NCI-H1092 treated with DMSO at 0.1 percent for 48 hours (cell line): ENCODE results near the gene ERVFRD-1.

ENCODE experiments used
- DNase-seq: peaks from one replicate; lab custom pipeline; 2025; lab: John Stamatoyannopoulos, UW

ERVFRD-1 gene

GRCh38 chr6:11110921-11111768, at the start of gene ERVFRD-1:
ERVFRD-1 (minus strand) TSS chr6:11111725; CDS start chr6:11105310, 6,415 bp downstream.
- DNase-seq: no peak

- DNase-seq: no peak
Observed at GRCh38 chr6:11160199-11160598, 48.7 kb upstream of the ERVFRD-1 start.

- DNase-seq: no peak
Observed at GRCh38 chr6:11155589-11155988, 44.1 kb upstream of the ERVFRD-1 start.

- no peak for DNase-seq
Observed at GRCh38 chr6:11153447-11153846, 41.9 kb upstream of the ERVFRD-1 start.

GRCh38 chr6:11152581-11152980, 41.1 kb upstream of the ERVFRD-1 start:
- no peak for DNase-seq

GRCh38 chr6:11151488-11151887, 40.0 kb upstream of the ERVFRD-1 start:
- no peak for DNase-seq

- no peak for DNase-seq
Observed at GRCh38 chr6:11149551-11149950, 38.0 kb upstream of the ERVFRD-1 start.

- DNase-seq: no peak
Observed at GRCh38 chr6:11146117-11146826, 34.7 kb upstream of the ERVFRD-1 start.

- DNase-seq: no peak
Observed at GRCh38 chr6:11144393-11144851, 32.9 kb upstream of the ERVFRD-1 start.

- DNase-seq: no peak
Observed at GRCh38 chr6:11143394-11144371, 32.2 kb upstream of the ERVFRD-1 start.

- DNase-seq: no peak
Observed at GRCh38 chr6:11142296-11143027, 30.9 kb upstream of the ERVFRD-1 start.

- DNase-seq: no peak
Observed at GRCh38 chr6:11141295-11141694, 29.8 kb upstream of the ERVFRD-1 start.

- no peak for DNase-seq
Observed at GRCh38 chr6:11140056-11140455, 28.5 kb upstream of the ERVFRD-1 start.

GRCh38 chr6:11139051-11139960, 27.8 kb upstream of the ERVFRD-1 start:
- DNase-seq: no peak

GRCh38 chr6:11136809-11137208, 25.3 kb upstream of the ERVFRD-1 start:
- no peak for DNase-seq

- DNase-seq: no peak
Observed at GRCh38 chr6:11133281-11133680, 21.8 kb upstream of the ERVFRD-1 start.

GRCh38 chr6:11132194-11132888, 20.8 kb upstream of the ERVFRD-1 start:
- no peak for DNase-seq

- no peak for DNase-seq
Observed at GRCh38 chr6:11130605-11131004, 19.1 kb upstream of the ERVFRD-1 start.

GRCh38 chr6:11129908-11130565, 18.5 kb upstream of the ERVFRD-1 start:
- DNase-seq: no peak
